Measurements from ENCODE around the gene EXOSC5. TPM values are rescaled to one million over a fixed set of nuclear protein-coding genes. Genes with fewer than 3 reads are reported as not detected.

Gene EXOSC5
- total RNA-seq, 1 experiment from 2014 or later, result 25.2 TPM

- intact Hi-C loops (cut with micrococcal nuclease; ENCODE audit: unreplicated experiment) (no loop called here), in situ Hi-C loops (cut with HindIII; ENCODE audit: low pct_unique_long_range_greater_than_20kb, low sequenced_read_pairs) (no loop called here)
- CTCF ChIA-PET, result no interaction called here
- peak; percentile 9; the same call in 1 of the 2 replicates for ATAC-seq
- TF ChIP-seq POLR2AphosphoS5 (IDR thresholded peaks at IDR 0.05; ENCODE audit: low read depth, low read length), result no peak
- no peak for TF ChIP-seq TCF7L2 (IDR thresholded peaks at IDR 0.05; ENCODE audit: low read depth, low read length)
- TF ChIP-seq REST (IDR thresholded peaks at IDR 0.05; ENCODE audit: insufficient read depth in 1 of 2, low read depth in 2 of 2, low read length in 1 of 2), result no peak
- TF ChIP-seq CTCF (IDR thresholded peaks at IDR 0.05), result no peak
- no TSS peak for BruUV-seq (replicated peaks)
- DNase-seq (ENCODE audit: low read depth, low spot score), result no peak
- Histone ChIP-seq H3K36me3 (ENCODE audit: control insufficient read depth, insufficient read depth, low read length) (no peaks in the 10 kb centered on the region), H3K4me1 (ENCODE audit: control insufficient read depth, insufficient read depth, low read length) (no peaks in the 10 kb centered on the region), H3K27ac (ENCODE audit: low read length) (no peak overlapping the region), H3K27me3 (ENCODE audit: control insufficient read depth, insufficient read depth, low read length) (no peaks in the 10 kb centered on the region), H3K9me3 (ENCODE audit: control insufficient read depth, insufficient read depth, low read depth, low read length) (no peaks in the 10 kb centered on the region), H3K4me3 (ENCODE audit: low read depth in 2 of 2, low read length in 2 of 2) (no peak overlapping the region)
- POLR2A ChIA-PET, result no interaction called here
These were observed 30.7 kb upstream of the EXOSC5 start for GRCh38 chr19:41427647-41428480.

- ChIA-PET POLR2A (no interaction called here), CTCF (no interaction called here)
- ATAC-seq, result peak; percentile 57
- Histone ChIP-seq H3K9me3 (ENCODE audit: control insufficient read depth, insufficient read depth, low read depth, low read length) (no peaks in the 10 kb centered on the region), H3K4me1 (ENCODE audit: control insufficient read depth, insufficient read depth, low read length) (no peaks in the 10 kb centered on the region), H3K36me3 (ENCODE audit: control insufficient read depth, insufficient read depth, low read length) (no peaks in the 10 kb centered on the region), H3K27ac (ENCODE audit: low read length) (no peak within 1 kb of the TSS), H3K4me3 (ENCODE audit: low read depth in 2 of 2, low read length in 2 of 2) (no peak within 1 kb of the TSS), H3K27me3 (ENCODE audit: control insufficient read depth, insufficient read depth, low read length) (no peaks in the 10 kb centered on the region)
- in situ Hi-C loops (cut with HindIII; ENCODE audit: low pct_unique_long_range_greater_than_20kb, low sequenced_read_pairs) (no loop called here), intact Hi-C loops (cut with micrococcal nuclease; ENCODE audit: unreplicated experiment) (no loop called here)
- BruUV-seq (replicated peaks), result no TSS peak
- TF ChIP-seq CTCF (IDR thresholded peaks at IDR 0.05) (no peak), SIN3A (IDR thresholded peaks at IDR 0.05; ENCODE audit: borderline replicate concordance, insufficient read depth, low read depth, low read length) (no peak), REST (IDR thresholded peaks at IDR 0.05; ENCODE audit: insufficient read depth in 1 of 2, low read depth in 2 of 2, low read length in 1 of 2) (no peak), TCF7L2 (IDR thresholded peaks at IDR 0.05; ENCODE audit: low read depth, low read length) (no peak), POLR2AphosphoS5 (IDR thresholded peaks at IDR 0.05; ENCODE audit: low read depth, low read length) (no peak)
- DNase-seq (ENCODE audit: low read depth, low spot score), result no peak
These were observed 29.9 kb upstream of the EXOSC5 start, which contains the start of gene B3GNT8 for GRCh38 chr19:41426952-41427646. B3GNT8 (minus strand) TSS chr19:41427374; CDS start chr19:41426778, 596 bp downstream.

Data from Panc1 (cell line).